Body of pancreas (tissue), 4 donors: Measurements from ENCODE around the gene TRMT11. TPM values are rescaled to one million over a fixed set of nuclear protein-coding genes. Genes with fewer than 3 reads are reported as not detected.

Experiments used
- ATAC-seq: fragments of 150-250 bp; one replicate; pipeline ENCODE4 v1.9.1; 2016
- DNase-seq, 4 donors: peaks; one replicate each; pipeline ENCODE4 v3.0.0-alpha.2; 2019
- H3K27ac ChIP-seq, 4 donors: fragments of 200-600 bp; sonication (generic); 1 replicate in 3 of 4; 2 replicates in 1 of 4; pipeline versions ENCODE4 v1.5.1 to v1.6.1; 2016 to 2019; ENCODE audit warnings: mild to moderate bottlenecking in 1 of 4, mixed read lengths in 1 of 4, moderate library complexity in 1 of 4
- H3K27me3 ChIP-seq, 2 donors: fragments of 200-600 bp; sonication (generic); one replicate each; pipeline ENCODE4 v1.6.0; 2016; ENCODE audit warnings: mild to moderate bottlenecking in 1 of 2
- H3K36me3 ChIP-seq, 2 donors: fragments of 200-600 bp; sonication (generic); replicated peaks in 1 of 2; 2 replicates each; pipeline ENCODE4 v1.5.1; 2016; ENCODE audit warnings: low read depth in 2 of 2; ENCODE audit not compliant: insufficient read depth in 1 of 2
- H3K4me1 ChIP-seq: fragments of 200-600 bp; sonication (generic); one replicate; pipeline ENCODE4 v1.6.0; 2016
- H3K4me3 ChIP-seq, 2 donors: fragments of 200-600 bp; sonication (generic); 1 replicate in 1 of 2; 2 replicates in 1 of 2; pipeline ENCODE4 v1.5.1; 2016 to 2019
- H3K9me3 ChIP-seq, 3 donors: fragments of 200-600 bp; sonication (generic); 1 replicate in 2 of 3; 2 replicates in 1 of 3; pipeline ENCODE4 v1.5.1; 2016
- POLR2A ChIP-seq, 3 donors: fragments of 450-650 bp; IDR thresholded peaks; one replicate each; pipeline ENCODE4 v1.6.1; 2016; ENCODE audit warnings: antibody characterized with exemption in 3 of 3, mild to moderate bottlenecking in 2 of 3
- WGBS, 2 donors: methylation state at CpG; one replicate each; pipeline ENCODE4 v1.1.5; 2017; 5-methylcytosine and 5-hydroxymethylcytosine counted together
- intact Hi-C: fragments of 100-400 bp; cut with DNase I; formaldehyde crosslinking; loops from one replicate; pipeline ENCODE4 v1.15.1; 2023
- total RNA-seq, 2 donors: library from RNA; depleted of rRNA; stranded (reverse); fragments of >200 nt; gene quantifications; one replicate each; pipeline ENCODE4 v1.1.0, GENCODE V29; 2016
- TF ChIP-seq, protein P1 (sequence below), 7 experiments: fragments of 450-650 bp in 4 of 7; fragments of 200-600 bp in 3 of 7; sonication (generic) in 3 of 7; IDR thresholded peaks; one replicate each; pipeline ENCODE4 v1.5.1; 2016 to 2019; ENCODE audit warnings: antibody characterized with exemption in 7 of 7

TRMT11 gene
- total RNA-seq, 2 donors from 2014 or later = 26.5 to 26.7 TPM

GRCh38 chr6:126071000-126071647 is 84.8 kb downstream of the TRMT11 start:
- no peak overlapping the region for H3K4me3 ChIP-seq
- no peak for DNase-seq
- TF ChIP-seq POLR2A (IDR thresholded peaks at IDR 0.05) = no peak
- TF ChIP-seq, protein P1, sequence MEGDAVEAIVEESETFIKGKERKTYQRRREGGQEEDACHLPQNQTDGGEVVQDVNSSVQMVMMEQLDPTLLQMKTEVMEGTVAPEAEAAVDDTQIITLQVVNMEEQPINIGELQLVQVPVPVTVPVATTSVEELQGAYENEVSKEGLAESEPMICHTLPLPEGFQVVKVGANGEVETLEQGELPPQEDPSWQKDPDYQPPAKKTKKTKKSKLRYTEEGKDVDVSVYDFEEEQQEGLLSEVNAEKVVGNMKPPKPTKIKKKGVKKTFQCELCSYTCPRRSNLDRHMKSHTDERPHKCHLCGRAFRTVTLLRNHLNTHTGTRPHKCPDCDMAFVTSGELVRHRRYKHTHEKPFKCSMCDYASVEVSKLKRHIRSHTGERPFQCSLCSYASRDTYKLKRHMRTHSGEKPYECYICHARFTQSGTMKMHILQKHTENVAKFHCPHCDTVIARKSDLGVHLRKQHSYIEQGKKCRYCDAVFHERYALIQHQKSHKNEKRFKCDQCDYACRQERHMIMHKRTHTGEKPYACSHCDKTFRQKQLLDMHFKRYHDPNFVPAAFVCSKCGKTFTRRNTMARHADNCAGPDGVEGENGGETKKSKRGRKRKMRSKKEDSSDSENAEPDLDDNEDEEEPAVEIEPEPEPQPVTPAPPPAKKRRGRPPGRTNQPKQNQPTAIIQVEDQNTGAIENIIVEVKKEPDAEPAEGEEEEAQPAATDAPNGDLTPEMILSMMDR (IDR thresholded peaks at IDR 0.05) = no peak
- intact Hi-C loops = no loop called here
- no peaks in the 10 kb centered on the region for H3K4me1 ChIP-seq
- no peaks in the 10 kb centered on the region for H3K36me3 ChIP-seq
- no peaks in the 10 kb centered on the region for H3K9me3 ChIP-seq
- H3K27me3 ChIP-seq = no peaks in the 10 kb centered on the region
- no peak for ATAC-seq
- WGBS, 2 donors = 82 to 83% methylated on average over 7 of the region's 7 CpGs
- no peak overlapping the region for H3K27ac ChIP-seq

- no peaks in the 10 kb centered on the region for H3K36me3 ChIP-seq
Observed at GRCh38 chr6:126072172-126072571, 85.8 kb downstream of the TRMT11 start.

GRCh38 chr6:126072834-126073233 is 86.5 kb downstream of the TRMT11 start:
- Histone ChIP-seq H3K4me3 (no peak overlapping the region), H3K27me3 (no peaks in the 10 kb centered on the region), H3K36me3 (no peaks in the 10 kb centered on the region), H3K9me3 (no peaks in the 10 kb centered on the region), H3K27ac (no peak overlapping the region), H3K4me1 (peaks cover 13% of the 10 kb centered on the region)
- intact Hi-C loops = no loop called here
- 77 to 85% methylated on average over 2 of the region's 2 CpGs for WGBS, 2 donors
- no peak for ATAC-seq
- TF ChIP-seq POLR2A (IDR thresholded peaks at IDR 0.05) = no peak
- TF ChIP-seq, protein P1 (IDR thresholded peaks at IDR 0.05) = no peak
- no peak for DNase-seq

More at GRCh38 chr6:126072172-126072571, 85.8 kb downstream of the TRMT11 start:
- intact Hi-C loops = no loop called here
- DNase-seq = no peak
- no peak for ATAC-seq
- TF ChIP-seq, protein P1 (IDR thresholded peaks at IDR 0.05) = no peak
- TF ChIP-seq POLR2A (IDR thresholded peaks at IDR 0.05) = no peak
- H3K4me3 ChIP-seq = no peak overlapping the region
- H3K4me1 ChIP-seq = peaks cover 9% of the 10 kb centered on the region
- H3K9me3 ChIP-seq = no peaks in the 10 kb centered on the region
- no peak overlapping the region for H3K27ac ChIP-seq
- 90 to 95% methylated on average over 3 of the region's 3 CpGs for WGBS, 2 donors
- H3K27me3 ChIP-seq = no peaks in the 10 kb centered on the region

GRCh38 chr6:126075335-126076071 is 89.2 kb downstream of the TRMT11 start:
- Histone ChIP-seq H3K4me1 (peaks cover 13% of the 10 kb centered on the region), H3K4me3 (no peak overlapping the region), H3K27me3 (no peaks in the 10 kb centered on the region), H3K9me3 (no peaks in the 10 kb centered on the region), H3K36me3 (no peaks in the 10 kb centered on the region), H3K27ac (no peak overlapping the region)
- 74 to 85% methylated on average over 4 of the region's 4 CpGs for WGBS, 2 donors
- ATAC-seq = no peak
- no peak for TF ChIP-seq POLR2A (IDR thresholded peaks at IDR 0.05)
- TF ChIP-seq, protein P1 (IDR thresholded peaks at IDR 0.05) = no peak
- intact Hi-C loops = no loop called here
- DNase-seq = no peak
